Lung microvascular endothelial cell (primary cell): ENCODE results near the gene KCNJ3. TPM values are rescaled to one million over a fixed set of nuclear protein-coding genes. Genes with fewer than 3 reads are reported as not detected.
"Not testable (repeated sequence)": the region's sequence is repeated elsewhere in the genome, so short reads cannot be mapped to it uniquely, and the experiment has no call there.

Experiments
- DNase-seq, 2 donors: peaks; one replicate each; pipeline versions ENCODE4 v3.0.0 to v3.0.0-alpha.2; 2010; ENCODE audit warnings: low read depth in 2 of 2
- total RNA-seq: library from RNA; depleted of rRNA; stranded (reverse); fragments of >200 nt; gene quantifications from 2 replicates; pipeline ENCODE4 v1.2.1, GENCODE V29; 2014

The KCNJ3 gene
- total RNA-seq, 1 donor from 2014 or later: not detected

DNA sequence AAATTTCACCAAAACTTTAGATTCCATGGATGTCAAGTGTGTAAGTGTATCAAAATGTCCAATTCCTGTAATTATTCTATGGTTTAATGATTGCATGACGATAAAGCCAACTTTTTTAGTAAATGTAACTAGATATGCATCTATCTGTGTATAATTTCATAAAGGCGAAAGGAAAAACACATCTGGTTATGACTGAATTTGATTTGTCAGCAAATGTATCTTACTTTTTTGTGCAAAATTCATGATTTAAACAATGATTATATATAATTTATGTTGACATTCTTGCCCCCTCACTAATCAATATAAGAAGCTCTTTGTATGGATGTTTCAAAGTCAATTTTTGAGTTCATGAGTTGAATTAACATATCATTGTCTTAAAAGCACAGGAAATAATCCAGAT lies 138.5 kb downstream of the KCNJ3 start:
- DNase-seq: no peak

DNA sequence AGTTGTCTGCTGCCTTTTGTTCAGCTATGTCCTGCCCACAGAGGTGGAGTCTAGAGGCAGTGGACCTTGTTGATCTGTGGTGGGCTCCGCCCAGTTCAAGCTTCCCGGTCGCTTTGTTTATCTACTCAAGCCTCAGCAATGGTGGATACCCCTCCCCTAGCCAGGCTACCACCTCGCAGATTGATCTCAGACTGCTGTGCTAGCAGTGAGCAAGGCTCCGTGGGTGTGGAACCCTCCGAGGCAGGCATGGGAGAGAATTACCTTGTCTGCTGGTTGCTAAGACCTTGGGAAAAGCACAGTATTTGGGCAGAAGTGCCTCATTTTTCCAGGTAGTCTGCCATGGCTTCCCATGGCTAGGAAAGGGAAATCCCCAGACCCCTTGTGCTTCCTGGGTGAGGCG lies 146.0 kb downstream of the KCNJ3 start:
- no peak for DNase-seq

DNA sequence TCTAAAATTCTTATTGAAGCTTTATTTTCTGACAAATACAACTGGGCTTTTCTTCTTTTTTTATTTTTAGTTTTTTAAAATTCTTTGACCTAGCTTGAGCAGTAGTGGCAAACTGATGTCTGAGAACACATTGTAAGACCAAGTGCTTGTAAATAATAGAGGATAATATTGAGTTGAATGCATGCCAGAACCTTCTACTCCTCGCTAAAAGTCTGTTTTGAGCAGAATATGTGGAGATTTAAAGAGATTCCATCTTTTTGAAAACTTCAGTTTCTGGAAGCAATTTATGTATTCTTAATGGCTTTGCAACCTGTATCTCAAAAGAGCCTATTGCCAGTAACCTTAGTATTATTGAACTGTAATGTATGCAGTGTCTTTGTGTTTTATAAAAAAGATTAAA lies 148.3 kb downstream of the KCNJ3 start:
- no peak for DNase-seq

DNA sequence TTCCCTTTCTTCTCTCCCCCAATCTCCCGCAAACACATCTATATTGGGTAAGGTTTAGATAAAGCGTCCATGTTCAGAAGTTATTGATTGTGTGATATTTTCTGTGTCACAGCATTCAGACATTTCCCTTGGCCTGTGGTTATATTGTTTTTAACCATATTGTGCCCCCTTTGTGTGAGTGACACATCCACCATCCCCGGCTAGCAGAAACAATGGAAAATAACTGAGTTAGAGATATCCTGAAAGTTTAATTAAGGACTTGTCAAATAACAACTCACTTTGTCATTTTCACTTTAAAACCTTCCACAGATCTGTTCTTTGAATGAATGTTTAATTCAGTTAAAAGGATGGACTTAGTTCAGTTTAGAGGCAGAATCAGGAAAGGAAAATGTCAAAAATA lies 151.0 kb downstream of the KCNJ3 start:
- DNase-seq: no peak

DNA sequence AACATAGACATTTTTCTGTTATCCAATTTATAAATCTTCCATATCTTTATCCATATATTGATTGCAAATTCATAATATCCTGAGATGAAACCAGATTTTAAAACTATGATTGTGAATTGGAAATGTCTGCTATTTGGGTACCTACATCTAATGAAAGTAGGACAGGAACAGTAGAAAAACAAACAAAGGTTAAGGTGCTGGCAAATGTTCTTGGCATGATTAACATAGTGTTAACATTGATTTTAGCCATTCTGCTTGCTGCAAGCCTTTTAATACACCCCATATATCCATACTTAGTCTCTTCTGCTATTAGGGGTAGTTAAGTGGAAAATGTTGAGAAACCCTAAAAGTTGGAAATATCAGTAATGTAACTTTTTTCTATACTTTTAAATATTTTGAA lies 152.0 kb downstream of the KCNJ3 start:
- no peak for DNase-seq

DNA sequence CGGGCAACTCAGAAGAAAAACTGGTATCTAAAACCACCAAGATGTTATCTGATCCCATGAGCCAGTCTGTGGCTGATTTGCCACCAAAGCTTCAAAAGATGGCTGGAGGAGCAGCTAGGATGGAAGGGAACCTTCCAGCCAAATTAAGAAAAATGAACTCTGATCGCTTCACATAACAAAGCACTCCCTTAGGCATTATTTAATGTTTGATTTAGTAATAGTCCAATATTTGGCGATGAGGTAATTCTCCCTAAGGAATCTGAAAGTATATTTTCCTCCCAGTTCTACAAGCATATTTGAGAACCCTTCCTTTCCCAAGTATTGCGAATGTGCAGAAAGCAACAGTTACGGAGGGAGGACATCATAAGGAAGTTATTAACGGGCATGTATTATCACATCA lies 156.6 kb downstream of the KCNJ3 start:
- DNase-seq: no peak

DNA sequence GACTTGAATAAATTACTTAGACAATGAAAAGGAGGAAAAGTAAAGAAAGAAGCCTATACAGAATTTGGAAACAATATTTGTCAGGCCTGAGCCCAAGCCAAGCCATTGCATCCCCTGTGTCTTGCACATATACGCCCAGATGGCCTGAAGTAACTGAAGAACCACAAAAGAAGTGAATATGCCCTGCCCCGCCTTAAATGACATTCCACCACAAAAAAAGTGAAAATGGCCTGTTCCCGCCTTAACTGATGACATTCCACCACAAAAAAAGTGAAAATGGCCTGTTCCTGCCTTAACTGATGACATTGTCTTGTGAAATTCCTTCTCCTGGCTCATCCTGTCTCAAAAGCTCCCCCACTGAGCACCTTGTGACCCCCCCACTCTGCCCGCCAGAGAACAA lies 168.7 kb downstream of the KCNJ3 start:
- not testable (repeated sequence) for DNase-seq

DNA sequence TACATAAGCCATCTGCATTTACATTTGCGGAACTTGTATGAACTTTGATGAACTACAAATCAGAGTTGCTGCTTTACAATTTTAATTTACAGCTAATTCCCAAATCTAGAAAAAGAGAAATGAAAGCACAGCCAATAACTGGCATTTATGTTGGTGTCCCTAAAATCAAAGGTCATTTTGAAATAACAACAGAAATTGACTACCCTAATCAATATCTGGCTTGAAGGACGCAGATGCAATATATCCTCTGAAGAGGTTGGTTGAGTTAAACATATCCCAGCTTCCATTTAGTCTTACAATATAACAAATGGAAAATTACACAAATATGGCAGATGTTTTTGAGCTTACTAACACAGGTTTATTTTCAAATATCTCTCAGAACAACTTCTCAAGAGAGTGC lies 177.5 kb downstream of the KCNJ3 start:
- no peak for DNase-seq

DNA sequence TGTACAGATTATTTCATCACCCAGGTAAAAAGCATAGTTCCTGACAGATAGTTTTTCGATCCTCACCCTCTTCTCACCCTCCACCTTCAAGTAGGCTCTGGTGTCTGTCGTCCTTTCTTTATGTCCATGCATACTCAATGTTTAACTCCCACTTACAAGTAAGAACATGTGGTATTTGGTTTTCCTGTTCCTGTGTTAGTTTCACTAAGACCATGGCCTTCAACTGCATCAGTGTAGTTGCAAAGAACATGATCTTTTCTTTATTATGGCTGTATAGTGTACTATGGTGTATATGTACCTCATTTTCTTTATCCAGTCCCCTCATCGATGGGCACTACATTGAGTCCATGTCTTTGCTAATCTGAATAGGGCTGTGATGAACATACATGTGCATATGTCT lies 184.2 kb downstream of the KCNJ3 start:
- no peak for DNase-seq

DNA sequence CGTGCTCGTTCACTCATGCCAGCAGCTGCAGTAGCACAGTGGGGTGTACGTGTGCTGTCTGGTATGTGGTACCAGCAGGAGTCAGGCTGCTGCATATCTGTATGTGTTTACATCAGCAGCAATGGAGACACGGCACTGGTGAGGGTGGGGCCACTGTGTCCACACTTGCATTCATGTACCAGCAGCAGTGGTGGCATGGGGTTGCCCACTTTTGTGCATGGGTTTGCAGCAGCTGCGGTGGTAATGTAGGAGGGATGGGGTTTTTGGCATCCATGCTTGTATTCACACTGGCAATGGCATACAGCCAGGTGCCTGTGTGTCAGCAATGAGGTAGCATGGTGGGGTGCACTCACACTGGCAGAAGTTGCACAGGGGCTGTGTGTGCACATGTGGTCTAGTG lies 187.8 kb downstream of the KCNJ3 start:
- DNase-seq: no peak

DNA sequence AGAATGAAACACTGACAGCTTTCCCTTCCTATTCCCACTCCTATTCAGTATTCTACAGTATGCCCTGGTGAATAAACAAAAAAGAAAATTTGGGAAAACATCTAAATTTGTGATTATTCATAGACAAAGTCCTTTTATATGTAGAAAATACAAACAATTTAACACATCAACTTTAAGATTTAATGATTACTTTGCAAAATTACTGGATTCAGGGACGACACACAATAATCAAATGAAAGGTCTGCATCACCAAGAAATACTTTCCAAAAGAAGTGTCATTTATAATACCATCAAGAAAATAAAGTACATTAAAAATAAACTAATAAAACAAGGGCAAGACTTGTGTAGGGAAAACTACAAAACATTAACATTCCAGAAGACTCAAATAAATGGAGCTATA lies 199.8 kb downstream of the KCNJ3 start:
- no peak for DNase-seq

DNA sequence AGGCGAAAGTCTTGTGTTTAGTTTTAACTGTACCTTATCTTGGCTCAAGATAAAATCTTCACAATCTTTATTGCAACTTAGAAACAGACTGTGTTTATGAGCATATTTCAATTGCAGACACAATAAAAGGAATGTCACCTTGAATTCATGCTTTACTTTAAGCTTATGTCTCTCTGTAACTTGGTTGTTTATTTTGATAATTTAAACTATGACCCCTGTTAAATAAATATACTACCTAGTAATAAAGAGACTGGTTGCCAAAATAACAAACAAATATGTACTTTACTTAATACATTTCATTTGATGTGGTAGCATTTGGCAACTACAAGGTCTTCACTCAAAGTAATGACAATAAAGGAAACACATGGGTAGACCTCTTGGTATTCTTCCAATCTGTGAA lies 202.6 kb downstream of the KCNJ3 start:
- DNase-seq: no peak
